Astrocyte (in vitro differentiated cells and primary cell): ENCODE results near the gene SLC22A7. TPM values are rescaled to one million over a fixed set of nuclear protein-coding genes. Genes with fewer than 3 reads are reported as not detected.

Source experiments
- DNase-seq: peaks from one replicate; pipeline ENCODE4 v3.0.0-alpha.2; 2010; ENCODE audit warnings: low read depth
- FAIRE-seq: peaks from 2 replicates; lab custom pipeline; 2011; peaks lifted over from hg19 to GRCh38; lab: Jason Lieb, UNC
- H2AFZ ChIP-seq: 2 replicates; pipeline ENCODE4 v1.6.0; 2012; ENCODE audit warnings: low read depth, low read length, inconsistent platforms
- H3K27ac ChIP-seq: 2 replicates; pipeline ENCODE4 v1.5.1; 2011; ENCODE audit warnings: low read depth, low read length, inconsistent platforms
- H3K27me3 ChIP-seq: 2 replicates; pipeline ENCODE4 v1.6.0; 2011; ENCODE audit warnings: low read length, inconsistent platforms; ENCODE audit not compliant: insufficient read depth
- H3K36me3 ChIP-seq: 2 replicates; pipeline ENCODE4 v1.5.1; 2011; ENCODE audit warnings: low read length, inconsistent platforms; ENCODE audit not compliant: insufficient read depth
- H3K4me1 ChIP-seq: 2 replicates; pipeline ENCODE4 v1.5.1; 2011; ENCODE audit warnings: low read length, inconsistent platforms; ENCODE audit not compliant: insufficient read depth
- H3K4me2 ChIP-seq: 2 replicates; pipeline ENCODE4 v1.6.0; 2012; ENCODE audit warnings: low read length, inconsistent platforms
- H3K4me3 ChIP-seq: 2 replicates; pipeline ENCODE4 v1.5.1; 2011; ENCODE audit warnings: low read depth, mild to moderate bottlenecking, low read length, inconsistent platforms; ENCODE audit not compliant: insufficient read depth
- H3K79me2 ChIP-seq: 2 replicates; pipeline ENCODE4 v1.6.0; 2012; ENCODE audit warnings: mild to moderate bottlenecking, low read length, inconsistent platforms; ENCODE audit not compliant: insufficient read depth
- H3K9ac ChIP-seq: 2 replicates; pipeline ENCODE4 v1.6.0; 2012; ENCODE audit warnings: mild to moderate bottlenecking, low read length, inconsistent platforms
- H3K9me3 ChIP-seq: 2 replicates; pipeline ENCODE4 v1.5.1; 2012; ENCODE audit warnings: low read depth, mild to moderate bottlenecking, low read length, inconsistent platforms; ENCODE audit not compliant: insufficient read depth
- H4K20me1 ChIP-seq: 2 replicates; pipeline ENCODE4 v1.6.0; 2012; ENCODE audit warnings: low read length, inconsistent platforms; ENCODE audit not compliant: insufficient read depth
- H3K27ac Mint-ChIP-seq: one replicate; pipeline ENCODE4 v1.8.0; 2021; ENCODE audit warnings: mild to moderate bottlenecking, mixed read lengths; ENCODE audit not compliant: unreplicated experiment
- H3K27me3 Mint-ChIP-seq: one replicate; pipeline ENCODE4 v1.8.0; 2021; ENCODE audit warnings: low read depth, mixed read lengths; ENCODE audit not compliant: unreplicated experiment
- H3K36me3 Mint-ChIP-seq: one replicate; pipeline ENCODE4 v1.8.0; 2021; ENCODE audit warnings: low read depth, mixed read lengths; ENCODE audit not compliant: unreplicated experiment
- H3K4me1 Mint-ChIP-seq: one replicate; pipeline ENCODE4 v1.8.0; 2021; ENCODE audit warnings: low read depth, mixed read lengths; ENCODE audit not compliant: unreplicated experiment
- H3K4me3 Mint-ChIP-seq: one replicate; pipeline ENCODE4 v1.8.0; 2021; ENCODE audit warnings: mild to moderate bottlenecking, moderate library complexity, mixed read lengths; ENCODE audit not compliant: unreplicated experiment
- H3K9me3 Mint-ChIP-seq: one replicate; pipeline ENCODE4 v1.8.0; 2021; ENCODE audit warnings: mild to moderate bottlenecking, mixed read lengths; ENCODE audit not compliant: unreplicated experiment
- EZH2 ChIP-seq: IDR thresholded peaks from 2 replicates; pipeline ENCODE4 v1.6.1; 2012; ENCODE audit warnings: mild to moderate bottlenecking, low read length, inconsistent platforms; ENCODE audit not compliant: insufficient read depth
- total RNA-seq: library from RNA; stranded (reverse); gene quantifications from 2 replicates; pipeline ENCODE4 v1.2.1, GENCODE V29; 2021
- TF ChIP-seq, protein P1 (sequence below): IDR thresholded peaks from 2 replicates; pipeline ENCODE4 v1.5.1; 2011; ENCODE audit warnings: low read depth, mild to moderate bottlenecking, inconsistent platforms, low read length, moderate library complexity; ENCODE audit not compliant: insufficient read depth

Gene SLC22A7
- total RNA-seq, 1 donor from 2014 or later, result not detected

DNA sequence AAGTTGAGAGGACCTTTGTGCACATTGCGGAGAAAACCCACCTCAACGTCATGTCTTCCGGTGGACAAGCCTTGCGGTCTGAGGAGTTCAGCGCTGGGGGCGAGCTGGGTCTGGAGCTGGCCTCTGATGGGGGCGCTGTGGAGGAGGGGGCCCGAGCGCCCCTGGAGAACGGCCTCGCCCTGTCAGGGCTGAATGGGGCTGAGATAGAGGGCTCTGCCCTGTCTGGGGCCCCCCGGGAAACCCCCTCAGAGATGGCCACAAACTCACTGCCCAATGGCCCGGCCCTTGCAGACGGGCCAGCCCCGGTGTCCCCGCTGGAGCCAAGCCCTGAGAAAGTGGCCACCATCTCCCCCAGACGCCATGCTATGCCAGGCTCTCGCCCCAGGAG is 14.6 kb upstream of the SLC22A7 start:
- Histone ChIP-seq H3K79me2 (no peaks in the 10 kb centered on the region), H3K27ac (no peak overlapping the region), H3K4me3 (no peak overlapping the region), H3K9me3 (no peaks in the 10 kb centered on the region), H2AFZ (no peak overlapping the region), H3K36me3 (no peaks in the 10 kb centered on the region), H4K20me1 (no peaks in the 10 kb centered on the region), H3K27me3 (peaks cover 7% of the 10 kb centered on the region), H3K4me1 (peaks cover 4% of the 10 kb centered on the region), H3K9ac (no peak overlapping the region), H3K4me2 (no peak overlapping the region)
- Mint-ChIP-seq H3K27ac (no peak overlapping the region), H3K9me3 (peaks cover 2% of the 10 kb centered on the region), H3K27me3 (peaks cover 36% of the 10 kb centered on the region), H3K4me1 (peaks cover 16% of the 10 kb centered on the region), H3K4me3 (no peak overlapping the region), H3K36me3 (peaks cover under 1% of the 10 kb centered on the region)
- FAIRE-seq, result no peak
- TF ChIP-seq EZH2, result no peak
- TF ChIP-seq, protein P1, sequence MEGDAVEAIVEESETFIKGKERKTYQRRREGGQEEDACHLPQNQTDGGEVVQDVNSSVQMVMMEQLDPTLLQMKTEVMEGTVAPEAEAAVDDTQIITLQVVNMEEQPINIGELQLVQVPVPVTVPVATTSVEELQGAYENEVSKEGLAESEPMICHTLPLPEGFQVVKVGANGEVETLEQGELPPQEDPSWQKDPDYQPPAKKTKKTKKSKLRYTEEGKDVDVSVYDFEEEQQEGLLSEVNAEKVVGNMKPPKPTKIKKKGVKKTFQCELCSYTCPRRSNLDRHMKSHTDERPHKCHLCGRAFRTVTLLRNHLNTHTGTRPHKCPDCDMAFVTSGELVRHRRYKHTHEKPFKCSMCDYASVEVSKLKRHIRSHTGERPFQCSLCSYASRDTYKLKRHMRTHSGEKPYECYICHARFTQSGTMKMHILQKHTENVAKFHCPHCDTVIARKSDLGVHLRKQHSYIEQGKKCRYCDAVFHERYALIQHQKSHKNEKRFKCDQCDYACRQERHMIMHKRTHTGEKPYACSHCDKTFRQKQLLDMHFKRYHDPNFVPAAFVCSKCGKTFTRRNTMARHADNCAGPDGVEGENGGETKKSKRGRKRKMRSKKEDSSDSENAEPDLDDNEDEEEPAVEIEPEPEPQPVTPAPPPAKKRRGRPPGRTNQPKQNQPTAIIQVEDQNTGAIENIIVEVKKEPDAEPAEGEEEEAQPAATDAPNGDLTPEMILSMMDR, result no peak
- DNase-seq, result no peak

GRCh38 chr6:43283905-43284304 is 14.2 kb upstream of the SLC22A7 start:
- no peak for TF ChIP-seq EZH2
- TF ChIP-seq, protein P1, result no peak
- H3K9me3 ChIP-seq, result no peaks in the 10 kb centered on the region
- H2AFZ ChIP-seq, result no peak overlapping the region
- no peaks in the 10 kb centered on the region for H3K36me3 Mint-ChIP-seq
- peaks cover 34% of the 10 kb centered on the region for H3K27me3 Mint-ChIP-seq
- H3K27ac Mint-ChIP-seq, result no peak overlapping the region
- FAIRE-seq (no peak), DNase-seq (no peak)
- no peak overlapping the region for H3K4me2 ChIP-seq
- no peaks in the 10 kb centered on the region for H3K36me3 ChIP-seq
- H4K20me1 ChIP-seq, result no peaks in the 10 kb centered on the region
- H3K4me3 Mint-ChIP-seq, result no peak overlapping the region
- H3K9me3 Mint-ChIP-seq, result peaks cover 2% of the 10 kb centered on the region
- no peak overlapping the region for H3K27ac ChIP-seq
- no peaks in the 10 kb centered on the region for H3K79me2 ChIP-seq
- H3K4me3 ChIP-seq, result no peak overlapping the region
- no peak overlapping the region for H3K9ac ChIP-seq
- peaks cover 13% of the 10 kb centered on the region for H3K4me1 Mint-ChIP-seq
- no peaks in the 10 kb centered on the region for H3K4me1 ChIP-seq
- peaks cover 7% of the 10 kb centered on the region for H3K27me3 ChIP-seq

DNA sequence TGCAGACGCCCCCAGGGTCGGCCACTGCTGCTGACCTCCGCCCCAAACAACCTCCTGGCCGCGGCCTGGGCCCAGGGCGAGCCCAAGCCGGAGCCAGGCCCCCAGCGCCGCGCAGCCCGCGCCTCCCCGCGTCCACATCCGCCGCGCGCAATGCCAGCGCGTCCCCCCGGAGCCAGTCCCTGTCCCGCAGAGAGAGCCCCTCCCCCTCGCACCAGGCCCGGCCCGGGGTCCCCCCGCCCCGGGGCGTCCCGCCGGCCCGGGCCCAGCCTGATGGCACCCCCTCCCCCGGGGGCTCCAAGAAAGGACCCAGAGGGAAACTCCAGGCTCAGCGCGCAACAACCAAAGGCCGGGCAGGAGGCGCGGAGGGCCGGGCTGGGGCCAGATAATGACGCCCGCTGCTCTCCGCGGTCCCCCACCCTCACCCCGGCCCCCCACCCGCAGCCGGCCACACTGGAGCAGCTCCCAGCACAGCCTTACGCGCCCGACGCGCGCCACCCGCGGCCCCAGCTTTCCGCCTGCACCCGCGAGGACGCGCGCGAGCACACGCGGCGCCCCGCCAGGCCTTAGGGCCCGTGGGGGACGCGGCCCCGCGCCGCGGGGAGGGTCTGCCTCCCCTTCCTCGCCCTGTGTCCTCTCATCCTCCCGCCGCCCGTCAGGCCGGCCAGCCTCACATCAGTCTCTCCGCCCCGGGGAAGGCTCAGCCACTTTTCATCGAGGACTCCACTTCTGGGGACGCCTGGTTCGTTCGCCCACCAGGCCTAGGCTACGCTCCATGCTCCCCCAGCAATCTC is 12.9 kb upstream of the SLC22A7 start:
- no peaks in the 10 kb centered on the region for H3K36me3 Mint-ChIP-seq
- no peak for FAIRE-seq
- H4K20me1 ChIP-seq, result no peaks in the 10 kb centered on the region
- H3K4me3 Mint-ChIP-seq, result no peak overlapping the region
- H3K4me2 ChIP-seq, result no peak overlapping the region
- H3K9ac ChIP-seq, result no peak overlapping the region
- no peak for DNase-seq
- TF ChIP-seq, protein P1, result no peak
- TF ChIP-seq EZH2, result no peak
- H3K27ac ChIP-seq, result no peak overlapping the region
- peaks cover 32% of the 10 kb centered on the region for H3K27me3 Mint-ChIP-seq
- peaks cover 7% of the 10 kb centered on the region for H3K27me3 ChIP-seq
- H3K79me2 ChIP-seq, result no peaks in the 10 kb centered on the region
- no peak overlapping the region for H3K27ac Mint-ChIP-seq
- no peaks in the 10 kb centered on the region for H3K9me3 ChIP-seq
- H3K4me1 ChIP-seq, result no peaks in the 10 kb centered on the region
- no peak overlapping the region for H3K4me3 ChIP-seq
- H3K36me3 ChIP-seq, result no peaks in the 10 kb centered on the region
- H3K4me1 Mint-ChIP-seq, result peaks cover 13% of the 10 kb centered on the region
- H3K9me3 Mint-ChIP-seq, result peaks cover 2% of the 10 kb centered on the region
- H2AFZ ChIP-seq, result no peak overlapping the region
